ENCODE data around the gene SLC66A2. TPM values are rescaled to one million over a fixed set of nuclear protein-coding genes. Genes with fewer than 3 reads are reported as not detected.
A peak's percentile ranks its signal among the peaks of the same experiment; 100 is the strongest.

The SLC66A2 gene
- total and polyA plus RNA-seq, 2 of the 13 experiments (the other 11 are each of a cell fraction or from before 2014, with no cell fraction given) = 33.5 to 41.9 TPM

- no peak for TF ChIP-seq ZBTB34 (CRISPR knock-in tag; IDR thresholded peaks at IDR 0.05)
- 0 out of 2 replicates have a peak, but pooled peaks have one; percentile 69 for TF ChIP-seq SNAI1 (CRISPR knock-in tag; IDR thresholded peaks at IDR 0.05; ENCODE audit: borderline replicate concordance)
- no peak for TF ChIP-seq ZNF546 (CRISPR knock-in tag; conservative IDR thresholded peaks at IDR 0.05)
- no peak for TF ChIP-seq ZNF367 (CRISPR knock-in tag; IDR thresholded peaks at IDR 0.05; ENCODE audit: borderline replicate concordance)
- no peak for TF ChIP-seq RORA (CRISPR knock-in tag; IDR thresholded peaks at IDR 0.05)
- TF ChIP-seq, protein P1, sequence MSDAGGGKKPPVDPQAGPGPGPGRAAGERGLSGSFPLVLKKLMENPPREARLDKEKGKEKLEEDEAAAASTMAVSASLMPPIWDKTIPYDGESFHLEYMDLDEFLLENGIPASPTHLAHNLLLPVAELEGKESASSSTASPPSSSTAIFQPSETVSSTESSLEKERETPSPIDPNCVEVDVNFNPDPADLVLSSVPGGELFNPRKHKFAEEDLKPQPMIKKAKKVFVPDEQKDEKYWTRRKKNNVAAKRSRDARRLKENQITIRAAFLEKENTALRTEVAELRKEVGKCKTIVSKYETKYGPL (CRISPR knock-in tag; IDR thresholded peaks at IDR 0.05) = 0 out of 2 replicates have a peak, but pooled peaks have one; percentile 49
- TF ChIP-seq ZBTB3 (CRISPR knock-in tag; IDR thresholded peaks at IDR 0.05; ENCODE audit: borderline replicate concordance, low read depth) = no peak
- TF ChIP-seq KDM5B (CRISPR knock-in tag; IDR thresholded peaks at IDR 0.05; ENCODE audit: borderline replicate concordance) = peak; percentile 76
- peak; percentile 41; the same call in 1 of the 2 replicates for TF ChIP-seq KMT2B (CRISPR knock-in tag; IDR thresholded peaks at IDR 0.05)
- TF ChIP-seq DMTF1 (CRISPR knock-in tag; IDR thresholded peaks at IDR 0.05) = no peak
- TF ChIP-seq ZMAT3 (CRISPR knock-in tag; conservative IDR thresholded peaks at IDR 0.05) = peak; percentile 80; the same call in 1 of the 2 replicates
- TF ChIP-seq BRF2 (CRISPR knock-in tag; IDR thresholded peaks at IDR 0.05) = peak; percentile 76; the same call in 1 of the 2 replicates
- no peak for TF ChIP-seq CAMTA2 (CRISPR knock-in tag; IDR thresholded peaks at IDR 0.05; ENCODE audit: borderline replicate concordance)
- no peak for TF ChIP-seq MAFG (CRISPR knock-in tag; IDR thresholded peaks at IDR 0.05)
- TF ChIP-seq PATZ1 (CRISPR knock-in tag; IDR thresholded peaks at IDR 0.05) = peak; percentile 79
- TF ChIP-seq KDM5A (IDR thresholded peaks at IDR 0.05; ENCODE audit: borderline replicate concordance, low read length) = peak; percentile 43; the same call in 1 of the 2 replicates
- peak; percentile 76; the same call in 1 of the 2 replicates for TF ChIP-seq PAX8 (CRISPR knock-in tag; IDR thresholded peaks at IDR 0.05; ENCODE audit: borderline replicate concordance)
- TF ChIP-seq ETV6 (CRISPR knock-in tag; conservative IDR thresholded peaks at IDR 0.05) = peak; percentile 73; the same call in 1 of the 2 replicates
- TF ChIP-seq KLF9 (CRISPR knock-in tag; IDR thresholded peaks at IDR 0.05; ENCODE audit: low read depth) = no peak
- TF ChIP-seq MTF1 (CRISPR knock-in tag; IDR thresholded peaks at IDR 0.05) = no peak; the same call in 1 of the 2 replicates
- TF ChIP-seq, protein P2, sequence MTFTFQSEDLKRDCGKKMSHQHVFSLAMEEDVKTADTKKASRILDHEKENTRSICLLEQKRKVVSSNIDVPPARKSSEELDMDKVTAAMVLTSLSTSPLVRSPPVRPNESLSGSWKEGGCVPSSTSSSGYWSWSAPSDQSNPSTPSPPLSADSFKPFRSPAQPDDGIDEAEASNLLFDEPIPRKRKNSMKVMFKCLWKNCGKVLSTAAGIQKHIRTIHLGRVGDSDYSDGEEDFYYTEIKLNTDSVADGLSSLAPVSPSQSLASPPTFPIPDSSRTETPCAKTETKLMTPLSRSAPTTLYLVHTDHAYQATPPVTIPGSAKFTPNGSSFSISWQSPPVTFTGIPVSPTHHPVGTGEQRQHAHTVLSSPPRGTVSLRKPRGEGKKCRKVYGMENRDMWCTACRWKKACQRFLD (CRISPR knock-in tag; IDR thresholded peaks at IDR 0.05; ENCODE audit: borderline replicate concordance) = peak; percentile 54; the same call in 1 of the 2 replicates
Measured at GRCh38 chr18:79988071-79988450, 36.6 kb upstream of the SLC66A2 start (continued).
